Mucosa of descending colon (tissue), 3 donors: Measurements from ENCODE around the gene CATSPERE. TPM values are rescaled to one million over a fixed set of nuclear protein-coding genes. Genes with fewer than 3 reads are reported as not detected.

Source experiments
- ATAC-seq: fragments of 200-7000 bp; cut with Tn5 transposase; one replicate; pipeline ENCODE4 v1.9.1; 2020; ENCODE audit warnings: mild to moderate bottlenecking, moderate library complexity
- DNase-seq, 3 donors: peaks; one replicate each; pipeline ENCODE4 v3.0.0-alpha.2; 2020
- H3K36me3 ChIP-seq: fragments of 200-600 bp; one replicate; pipeline ENCODE4 v1.8.0; 2021; ENCODE audit warnings: low read depth, mild to moderate bottlenecking
- H3K4me1 ChIP-seq: fragments of 200-600 bp; one replicate; pipeline ENCODE4 v1.8.0; 2021; ENCODE audit warnings: low read depth, mild to moderate bottlenecking
- H3K4me3 ChIP-seq: fragments of 200-600 bp; one replicate; pipeline ENCODE4 v1.8.0; 2021; ENCODE audit warnings: mild to moderate bottlenecking
- H3K9me3 ChIP-seq: fragments of 200-600 bp; one replicate; pipeline ENCODE4 v1.8.0; 2021; ENCODE audit warnings: mild to moderate bottlenecking
- CTCF ChIP-seq: fragments of 200-600 bp; IDR thresholded peaks from one replicate; pipeline ENCODE4 v1.8.0; 2022; ENCODE audit warnings: antibody characterized with exemption, mild to moderate bottlenecking
- intact Hi-C, 2 donors: fragments of 100-400 bp; cut with DNase I in 1 of 2; cut with micrococcal nuclease in 1 of 2; formaldehyde crosslinking; loops; one replicate each; pipeline versions ENCODE4 v1.11.0 to v1.11.1; 2022; cut with DNase I, micrococcal nuclease
- total RNA-seq, 3 donors: library from RNA; stranded (reverse); fragmentation: NEBNext Ultra II Directional in 2 of 3; extraction: Animal tissue kit (Norgen Biotek cat#: 25700) in 2 of 3; gene quantifications; one replicate each; pipeline versions ENCODE4 v1.2.1 to v1.2.4, GENCODE V29; 2021 to 2023
- donor health status: DM: no; HTN: no; CAD: no; lungs with moderate emphysema.
- donor health status: DM: no; HTN: no; CAD: no.
- donor health status: DM: no; HTN: yes; CAD: no.

CATSPERE gene
- total RNA-seq, 3 donors from 2014 or later: 0.73 to 1.3 (median 0.93) TPM

DNA sequence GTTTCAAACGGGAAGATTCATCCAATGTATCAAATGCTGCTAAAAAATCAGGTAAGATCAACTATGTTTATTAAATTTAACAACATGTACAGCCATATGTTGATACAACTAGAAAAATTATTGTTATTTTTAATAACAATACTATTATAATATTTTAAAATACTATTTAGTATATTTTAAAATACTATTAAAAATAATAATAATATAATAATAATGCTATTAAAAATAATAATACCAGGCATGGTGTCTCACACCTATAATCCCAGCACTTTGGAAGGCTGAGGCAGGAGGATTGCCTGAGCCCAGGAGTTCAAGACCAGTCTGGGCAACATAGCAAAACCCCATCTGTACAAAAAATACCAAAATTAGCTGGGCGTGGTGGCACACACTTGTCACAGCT is 54.6 kb downstream of the CATSPERE start:
- DNase-seq (no peak), ATAC-seq (no peak)
- intact Hi-C loops: no loop called here
- Histone ChIP-seq H3K4me3 (no peak overlapping the region), H3K4me1 (no peaks in the 10 kb centered on the region), H3K36me3 (no peaks in the 10 kb centered on the region), H3K9me3 (no peaks in the 10 kb centered on the region)
- no peak for TF ChIP-seq CTCF

GRCh38 chr1:244536316-244536715 is 75.2 kb downstream of the CATSPERE start:
- no peak for ATAC-seq

GRCh38 chr1:244545511-244545910 is 84.4 kb downstream of the CATSPERE start:
- ATAC-seq: no peak
- intact Hi-C loops: no loop called here
- TF ChIP-seq CTCF: no peak

More at GRCh38 chr1:244536316-244536715, 75.2 kb downstream of the CATSPERE start:
- H3K4me1 ChIP-seq: no peaks in the 10 kb centered on the region
- no peak overlapping the region for H3K4me3 ChIP-seq
- no peak for TF ChIP-seq CTCF
- H3K36me3 ChIP-seq: no peaks in the 10 kb centered on the region
- intact Hi-C loops: no loop called here
- no peak for DNase-seq
- H3K9me3 ChIP-seq: no peaks in the 10 kb centered on the region

DNA sequence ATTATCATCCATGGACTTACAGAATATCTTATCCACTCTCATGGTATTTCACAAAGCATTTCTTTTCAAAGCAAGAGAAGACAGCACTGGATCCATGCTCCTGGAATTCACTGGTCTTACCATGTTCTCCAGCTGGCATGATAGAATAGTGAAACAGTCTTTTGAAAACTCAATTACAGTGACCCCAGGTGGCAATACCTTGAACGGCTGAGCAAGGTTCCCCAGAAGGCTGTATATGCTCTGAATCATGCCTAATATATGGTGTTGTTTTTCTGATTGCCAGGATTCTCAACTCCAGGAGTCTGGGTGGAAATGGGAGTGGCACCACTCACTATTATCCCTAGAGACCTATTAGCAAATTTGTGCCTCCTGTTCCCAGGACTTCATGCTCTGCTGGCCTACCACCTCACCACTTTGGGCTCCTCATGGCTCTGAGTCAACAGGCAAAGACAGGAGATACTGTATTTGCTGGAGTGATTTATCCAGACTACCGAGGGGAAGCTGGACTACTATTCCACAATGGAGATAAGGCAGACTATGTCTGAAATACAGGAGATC is 87.6 kb downstream of the CATSPERE start:
- DNase-seq (no peak), ATAC-seq (no peak)
- no peak for TF ChIP-seq CTCF
- Histone ChIP-seq H3K36me3 (no peaks in the 10 kb centered on the region), H3K9me3 (peaks cover 12% of the 10 kb centered on the region), H3K4me3 (no peak overlapping the region), H3K4me1 (no peaks in the 10 kb centered on the region)
- intact Hi-C loops: no loop called here

More at GRCh38 chr1:244545511-244545910, 84.4 kb downstream of the CATSPERE start:
- H3K36me3 ChIP-seq: no peaks in the 10 kb centered on the region
- H3K4me3 ChIP-seq: no peak overlapping the region
- no peaks in the 10 kb centered on the region for H3K4me1 ChIP-seq
- H3K9me3 ChIP-seq: peaks cover 13% of the 10 kb centered on the region
- no peak for DNase-seq

DNA sequence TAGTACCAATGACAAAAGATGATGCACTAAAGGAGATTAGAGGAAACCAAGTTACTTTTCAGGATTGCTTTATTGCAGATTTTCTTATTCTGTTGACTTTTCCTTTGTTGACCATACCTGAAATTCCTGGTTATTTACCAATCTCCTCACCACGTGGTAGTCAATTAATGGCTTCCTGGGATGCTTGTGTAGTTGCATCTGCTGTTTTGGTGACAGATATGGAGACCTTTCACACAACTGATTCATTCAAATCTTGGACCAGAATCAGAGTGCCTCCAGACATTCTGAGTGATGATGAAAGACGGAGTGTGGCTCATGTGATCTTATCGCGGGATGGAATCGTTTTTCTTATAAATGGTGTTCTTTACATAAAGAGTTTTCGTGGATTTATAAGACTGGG is 91.3 kb downstream of the CATSPERE start:
- intact Hi-C loops: no loop called here
- Histone ChIP-seq H3K4me3 (no peak overlapping the region), H3K4me1 (no peaks in the 10 kb centered on the region), H3K36me3 (no peaks in the 10 kb centered on the region), H3K9me3 (peaks cover 10% of the 10 kb centered on the region)
- no peak for DNase-seq
- no peak for ATAC-seq
- no peak for TF ChIP-seq CTCF

DNA sequence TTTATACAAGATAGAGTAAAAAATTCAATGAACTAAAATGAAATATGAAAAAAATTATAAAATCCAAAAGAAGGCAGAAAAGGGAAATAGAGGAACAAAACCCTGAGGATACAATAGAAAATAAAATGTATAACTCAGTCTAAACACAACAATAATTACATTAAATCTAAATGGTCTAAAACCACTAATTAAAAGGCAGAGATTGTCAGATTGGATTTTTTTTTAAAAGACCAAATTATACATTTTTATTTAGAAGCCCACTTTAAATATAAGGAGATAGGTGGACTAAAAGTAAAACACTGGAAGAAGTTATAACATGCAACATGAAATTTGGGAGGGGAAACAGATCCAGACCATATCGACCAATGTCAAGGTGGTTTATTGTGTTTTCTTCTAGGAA is 95.2 kb downstream of the CATSPERE start:
- H3K4me1 ChIP-seq: no peaks in the 10 kb centered on the region
- ATAC-seq (no peak), DNase-seq (no peak)
- H3K36me3 ChIP-seq: no peaks in the 10 kb centered on the region
- no peak overlapping the region for H3K4me3 ChIP-seq
- intact Hi-C loops: no loop called here
- no peak for TF ChIP-seq CTCF
- H3K9me3 ChIP-seq: peaks cover 9% of the 10 kb centered on the region
